Osteocyte (in vitro differentiated cells): Measurements from ENCODE around the gene NKX2-2. TPM values are rescaled to one million over a fixed set of nuclear protein-coding genes. Genes with fewer than 3 reads are reported as not detected.
A peak's percentile ranks its signal among the peaks of the same experiment; 100 is the strongest.

Experiments
- DNase-seq: peaks from one replicate; pipeline ENCODE4 v3.0.0; 2021; ENCODE audit warnings: mixed read lengths; ENCODE audit not compliant: unreplicated experiment; ENCODE audit errors: extremely low spot score
- H3K27ac Mint-ChIP-seq: one replicate; pipeline ENCODE4 v1.8.0; 2021; ENCODE audit warnings: mild to moderate bottlenecking, mixed read lengths; ENCODE audit not compliant: unreplicated experiment
- H3K27me3 Mint-ChIP-seq: one replicate; pipeline ENCODE4 v1.8.0; 2021; ENCODE audit warnings: mixed read lengths; ENCODE audit not compliant: unreplicated experiment
- H3K36me3 Mint-ChIP-seq: one replicate; pipeline ENCODE4 v1.8.0; 2021; ENCODE audit warnings: mixed read lengths; ENCODE audit not compliant: unreplicated experiment
- H3K4me1 Mint-ChIP-seq: one replicate; pipeline ENCODE4 v1.8.0; 2021; ENCODE audit warnings: mixed read lengths; ENCODE audit not compliant: unreplicated experiment
- H3K4me3 Mint-ChIP-seq: one replicate; pipeline ENCODE4 v1.8.0; 2021; ENCODE audit warnings: mild to moderate bottlenecking, moderate library complexity, mixed read lengths; ENCODE audit not compliant: unreplicated experiment
- H3K9me3 Mint-ChIP-seq: one replicate; pipeline ENCODE4 v1.8.0; 2021; ENCODE audit warnings: mixed read lengths; ENCODE audit not compliant: unreplicated experiment
- CTCF ChIP-seq: fragments of 200-600 bp; sonication (generic); IDR thresholded peaks from 2 replicates; pipeline ENCODE4 v1.5.0; 2021; ENCODE audit warnings: antibody characterized with exemption, mild to moderate bottlenecking, moderate library complexity
- total RNA-seq: library from RNA; stranded (reverse); gene quantifications from 2 replicates; pipeline ENCODE4 v1.2.1, GENCODE V29; 2021

NKX2-2 gene
- total RNA-seq, 1 donor from 2014 or later = not detected

GRCh38 chr20:21515300-21516179 lies 1.7 kb upstream of the NKX2-2 start:
- Mint-ChIP-seq H3K4me1 (peaks cover 38% of the 10 kb centered on the region), H3K4me3 (no peak overlapping the region), H3K27me3 (peaks cover 80% of the 10 kb centered on the region), H3K36me3 (peaks cover 4% of the 10 kb centered on the region), H3K9me3 (no peaks in the 10 kb centered on the region), H3K27ac (no peak overlapping the region)
- no peak for TF ChIP-seq CTCF
- DNase-seq = peak; percentile 70

GRCh38 chr20:21514553-21515251 lies 838 bp upstream of the NKX2-2 start:
- H3K27me3 Mint-ChIP-seq = peaks cover 80% of the 10 kb centered on the region
- H3K36me3 Mint-ChIP-seq = peaks cover 4% of the 10 kb centered on the region
- peaks cover 44% of the 10 kb centered on the region for H3K4me1 Mint-ChIP-seq
- no peak overlapping the region for H3K4me3 Mint-ChIP-seq
- H3K27ac Mint-ChIP-seq = no peak overlapping the region
- DNase-seq = peak; percentile 79
- no peak for TF ChIP-seq CTCF
- no peaks in the 10 kb centered on the region for H3K9me3 Mint-ChIP-seq

DNA sequence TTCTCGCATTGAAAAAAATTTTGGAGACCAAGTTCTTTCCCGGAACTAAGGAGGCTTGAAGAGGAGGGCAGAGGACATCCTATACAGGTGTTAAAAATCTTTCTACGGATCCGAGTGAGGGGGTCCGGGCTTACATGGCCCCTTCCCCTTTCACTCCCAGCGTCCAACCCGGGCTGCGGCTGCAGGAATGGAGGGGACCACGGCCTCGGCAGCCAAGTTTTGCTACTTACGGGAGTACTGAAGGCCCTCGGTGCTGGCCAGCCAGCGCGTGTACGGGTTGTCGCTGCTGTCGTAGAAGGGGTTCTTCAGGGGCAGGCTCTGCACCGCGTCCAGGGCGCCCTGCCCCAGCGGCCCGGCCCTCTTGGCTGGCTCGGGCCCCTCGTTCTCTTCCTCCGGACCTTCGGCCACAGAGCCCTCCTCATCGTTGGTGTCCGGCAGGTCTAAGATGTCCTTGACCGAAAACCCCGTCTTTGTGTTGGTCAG lies 642 bp downstream of the NKX2-2 start:
- no peak overlapping the region for H3K27ac Mint-ChIP-seq
- no peak overlapping the region for H3K4me3 Mint-ChIP-seq
- DNase-seq = peak; percentile 82
- H3K36me3 Mint-ChIP-seq = peaks cover 4% of the 10 kb centered on the region
- peaks cover 48% of the 10 kb centered on the region for H3K4me1 Mint-ChIP-seq
- no peaks in the 10 kb centered on the region for H3K9me3 Mint-ChIP-seq
- no peak for TF ChIP-seq CTCF
- peaks cover 76% of the 10 kb centered on the region for H3K27me3 Mint-ChIP-seq

DNA sequence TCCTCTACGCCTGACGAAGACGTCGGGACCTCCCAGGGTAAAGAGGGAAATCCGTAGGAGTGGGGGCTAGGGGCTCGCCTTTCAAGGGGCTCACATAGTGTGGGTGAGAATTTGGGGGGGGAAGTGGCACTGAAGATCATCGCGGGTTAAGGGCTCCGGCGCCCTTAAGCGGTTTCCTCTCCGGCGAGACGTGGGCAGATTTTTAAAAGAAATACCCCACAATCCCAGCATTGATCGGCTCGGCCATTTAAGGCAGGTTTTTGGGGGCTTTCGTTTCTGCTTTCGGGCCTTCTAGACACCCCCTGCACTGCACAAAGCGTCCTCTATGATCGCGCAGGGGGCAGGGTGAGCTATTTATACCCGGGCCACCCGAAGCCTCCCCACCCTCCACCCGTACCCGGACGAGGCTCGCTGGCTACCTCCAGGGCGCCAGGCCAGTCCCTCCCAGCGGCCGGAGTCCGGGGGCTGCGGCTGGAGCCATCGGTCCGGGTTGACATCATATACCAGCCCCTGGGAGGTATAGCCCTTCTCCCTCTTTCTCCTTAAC lies 1.2 kb downstream of the NKX2-2 start:
- peaks cover 46% of the 10 kb centered on the region for H3K4me1 Mint-ChIP-seq
- DNase-seq = no peak
- H3K27me3 Mint-ChIP-seq = peaks cover 76% of the 10 kb centered on the region
- H3K9me3 Mint-ChIP-seq = no peaks in the 10 kb centered on the region
- TF ChIP-seq CTCF = no peak
- H3K4me3 Mint-ChIP-seq = peak overlapping the region; percentile 45
- peaks cover 4% of the 10 kb centered on the region for H3K36me3 Mint-ChIP-seq
- no peak overlapping the region for H3K27ac Mint-ChIP-seq
